Breast epithelium (tissue), 4 donors: Measurements from ENCODE around the gene PTPRM. TPM values are rescaled to one million over a fixed set of nuclear protein-coding genes. Genes with fewer than 3 reads are reported as not detected.

ENCODE experiments used
- DNase-seq, 2 donors: peaks; one replicate each; pipeline ENCODE4 v3.0.0-alpha.2; 2019; ENCODE audit warnings: low spot score in 2 of 2
- H3K27ac ChIP-seq, 2 donors: fragments of 200-600 bp; sonication (generic) in 1 of 2; one replicate each; pipeline ENCODE4 v1.5.1; 2016 to 2019; ENCODE audit warnings: mild to moderate bottlenecking in 1 of 2
- H3K27me3 ChIP-seq, 2 donors: fragments of 200-600 bp; sonication (generic) in 1 of 2; one replicate each; pipeline versions ENCODE4 v1.5.1 to v1.6.0; 2017 to 2019; ENCODE audit warnings: control low read depth in 1 of 2, mild to moderate bottlenecking in 1 of 2
- H3K36me3 ChIP-seq: fragments of 200-600 bp; one replicate; pipeline ENCODE4 v1.5.1; 2019
- H3K4me1 ChIP-seq, 2 donors: fragments of 200-600 bp; sonication (generic); one replicate each; pipeline ENCODE4 v1.5.1; 2016 to 2019; ENCODE audit warnings: control low read depth in 1 of 2
- H3K4me3 ChIP-seq, 3 donors: fragments of 200-600 bp; sonication (generic); 1 replicate in 2 of 3; 2 replicates in 1 of 3; pipeline ENCODE4 v1.5.1; 2016 to 2019; ENCODE audit warnings: mild to moderate bottlenecking in 3 of 3, moderate library complexity in 2 of 3
- H3K9me3 ChIP-seq, 2 donors: fragments of 200-600 bp; sonication (generic) in 1 of 2; one replicate each; pipeline ENCODE4 v1.5.1; 2016 to 2019; ENCODE audit warnings: control low read depth in 1 of 2
- CTCF ChIP-seq, 3 donors: fragments of 450-650 bp; IDR thresholded peaks; one replicate each; pipeline ENCODE4 v1.5.1; 2016 to 2017; ENCODE audit warnings: antibody characterized with exemption in 3 of 3, mild to moderate bottlenecking in 3 of 3, moderate library complexity in 3 of 3
- POLR2A ChIP-seq: fragments of 450-650 bp; IDR thresholded peaks from one replicate; pipeline ENCODE4 v1.6.1; 2016; ENCODE audit warnings: antibody characterized with exemption, mild to moderate bottlenecking, moderate library complexity
- POLR2AphosphoS5 ChIP-seq, 3 donors: sonication (generic); formaldehyde crosslinking; IDR thresholded peaks; one replicate each; pipeline ENCODE4 v1.6.1; 2017; ENCODE audit warnings: antibody characterized with exemption in 3 of 3
- intact Hi-C: fragments of 100-400 bp; cut with DNase I; formaldehyde crosslinking; loops from one replicate; pipeline ENCODE4 v1.15.1; 2023; ENCODE audit warnings: low total_unique reads
- total RNA-seq, 3 donors: library from RNA; depleted of rRNA; stranded (reverse); fragments of >200 nt; gene quantifications; one replicate each; pipeline ENCODE4 v1.1.0, GENCODE V29; 2016

The PTPRM gene
- total RNA-seq, 3 donors from 2014 or later = 41.7 to 181 (median 140) TPM

- intact Hi-C loops = no loop called here
- H3K9me3 ChIP-seq = no peaks in the 10 kb centered on the region
- no peak for DNase-seq
- no peaks in the 10 kb centered on the region for H3K36me3 ChIP-seq
- H3K4me3 ChIP-seq = no peak overlapping the region
- H3K27ac ChIP-seq = no peak overlapping the region
- no peaks in the 10 kb centered on the region for H3K4me1 ChIP-seq
- no peak for TF ChIP-seq POLR2A
- TF ChIP-seq CTCF (IDR thresholded peaks at IDR 0.05) = no peak
- no peak for TF ChIP-seq POLR2AphosphoS5 (IDR thresholded peaks at IDR 0.05)
- H3K27me3 ChIP-seq = no peaks in the 10 kb centered on the region
Measured at GRCh38 chr18:8044004-8044403, 476.9 kb downstream of the PTPRM start.

GRCh38 chr18:8045160-8045883 lies 478.2 kb downstream of the PTPRM start:
- Histone ChIP-seq H3K27me3 (no peaks in the 10 kb centered on the region), H3K36me3 (no peaks in the 10 kb centered on the region), H3K4me3 (no peak overlapping the region), H3K9me3 (no peaks in the 10 kb centered on the region), H3K4me1 (no peaks in the 10 kb centered on the region), H3K27ac (no peak overlapping the region)
- no peak for DNase-seq
- intact Hi-C loops = no loop called here
- TF ChIP-seq POLR2A = no peak

- H3K27me3 ChIP-seq = no peaks in the 10 kb centered on the region
- H3K4me3 ChIP-seq = no peak overlapping the region
- TF ChIP-seq POLR2AphosphoS5 (IDR thresholded peaks at IDR 0.05) = no peak
- no peak for TF ChIP-seq POLR2A
- TF ChIP-seq CTCF (IDR thresholded peaks at IDR 0.05) = no peak
- no peak for DNase-seq
- intact Hi-C loops = no loop called here
- H3K4me1 ChIP-seq = no peaks in the 10 kb centered on the region
- no peak overlapping the region for H3K27ac ChIP-seq
- no peaks in the 10 kb centered on the region for H3K36me3 ChIP-seq
- H3K9me3 ChIP-seq = no peaks in the 10 kb centered on the region
Measured at GRCh38 chr18:8045884-8046281, 478.8 kb downstream of the PTPRM start.

GRCh38 chr18:8046441-8046840 lies 479.3 kb downstream of the PTPRM start:
- Histone ChIP-seq H3K9me3 (no peaks in the 10 kb centered on the region), H3K4me1 (no peaks in the 10 kb centered on the region), H3K27me3 (no peaks in the 10 kb centered on the region), H3K27ac (no peak overlapping the region), H3K4me3 (no peak overlapping the region), H3K36me3 (no peaks in the 10 kb centered on the region)
- intact Hi-C loops = no loop called here
- no peak for DNase-seq
- no peak for TF ChIP-seq POLR2AphosphoS5 (IDR thresholded peaks at IDR 0.05)
- no peak for TF ChIP-seq POLR2A
- no peak for TF ChIP-seq CTCF (IDR thresholded peaks at IDR 0.05)

- intact Hi-C loops = no loop called here
- no peak for TF ChIP-seq CTCF (IDR thresholded peaks at IDR 0.05)
- TF ChIP-seq POLR2AphosphoS5 (IDR thresholded peaks at IDR 0.05) = no peak
- no peak for TF ChIP-seq POLR2A
- DNase-seq = no peak
- Histone ChIP-seq H3K4me3 (no peak overlapping the region), H3K27ac (no peak overlapping the region), H3K9me3 (no peaks in the 10 kb centered on the region), H3K27me3 (no peaks in the 10 kb centered on the region), H3K4me1 (no peaks in the 10 kb centered on the region), H3K36me3 (no peaks in the 10 kb centered on the region)
Measured at GRCh38 chr18:8049147-8049546, 482.0 kb downstream of the PTPRM start.
